Measurements from ENCODE around the gene HSD17B3.
"Not testable (repeated sequence)": the region's sequence is repeated elsewhere in the genome, so short reads cannot be mapped to it uniquely, and the experiment has no call there.

The HSD17B3 gene

GRCh38 chr9:96302021-96302420, at the start of gene HSD17B3:
Gene HSD17B3 (minus strand): TSS chr9:96302176. CDS start chr9:96302104, 72 bp downstream.
- DNase-seq: no peak

GRCh38 chr9:96350866-96351265, 48.9 kb upstream of the HSD17B3 start:
- no peak for DNase-seq

- no peak for DNase-seq
These were observed 46.3 kb upstream of the HSD17B3 start for GRCh38 chr9:96348261-96348660.

GRCh38 chr9:96345551-96345950, 43.6 kb upstream of the HSD17B3 start:
- no peak for DNase-seq

GRCh38 chr9:96344458-96345180, 42.6 kb upstream of the HSD17B3 start:
- DNase-seq: no peak

- no peak for DNase-seq
These were observed 41.8 kb upstream of the HSD17B3 start for GRCh38 chr9:96343515-96344360.

- DNase-seq: no peak
These were observed 40.7 kb upstream of the HSD17B3 start for GRCh38 chr9:96342571-96343245.

DNA sequence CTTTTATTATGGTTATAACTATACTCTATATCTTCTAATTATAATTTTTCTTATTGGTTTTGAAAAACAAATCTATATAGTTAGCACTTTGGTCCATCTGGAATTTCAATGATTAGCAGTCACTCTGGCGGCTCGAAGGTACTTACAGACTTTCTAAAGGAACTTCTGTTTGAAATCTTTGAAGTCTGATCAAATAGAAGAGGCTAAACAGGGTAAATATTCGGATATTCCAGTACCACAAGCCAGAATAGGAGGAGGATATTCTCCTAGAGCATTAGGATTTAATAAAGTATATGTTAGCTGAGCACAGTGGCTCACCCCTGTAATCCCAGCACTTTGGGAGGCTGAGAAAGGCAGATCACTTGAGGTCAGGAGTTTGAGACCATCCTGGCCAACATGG, 38.7 kb upstream of the HSD17B3 start:
- DNase-seq: no peak

DNA sequence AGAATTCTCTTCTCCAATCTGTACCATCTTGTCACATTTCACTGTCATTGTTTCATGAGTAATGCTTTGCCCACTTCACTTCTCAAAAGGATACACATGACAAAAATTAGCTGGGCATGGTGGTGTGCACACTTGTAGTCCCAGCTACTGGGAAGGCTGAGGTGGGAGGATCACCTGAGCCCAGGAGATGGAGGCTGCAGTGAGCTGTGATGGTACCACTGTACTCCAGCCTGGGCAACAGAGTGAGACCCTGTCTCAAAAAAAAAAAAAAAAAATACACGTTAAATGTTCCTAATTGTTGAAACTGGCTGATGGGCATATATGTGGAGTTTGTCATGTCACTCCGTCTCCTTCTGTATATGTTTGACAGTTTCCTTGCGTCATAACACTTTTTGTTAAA, 36.3 kb upstream of the HSD17B3 start:
- DNase-seq: no peak

DNA sequence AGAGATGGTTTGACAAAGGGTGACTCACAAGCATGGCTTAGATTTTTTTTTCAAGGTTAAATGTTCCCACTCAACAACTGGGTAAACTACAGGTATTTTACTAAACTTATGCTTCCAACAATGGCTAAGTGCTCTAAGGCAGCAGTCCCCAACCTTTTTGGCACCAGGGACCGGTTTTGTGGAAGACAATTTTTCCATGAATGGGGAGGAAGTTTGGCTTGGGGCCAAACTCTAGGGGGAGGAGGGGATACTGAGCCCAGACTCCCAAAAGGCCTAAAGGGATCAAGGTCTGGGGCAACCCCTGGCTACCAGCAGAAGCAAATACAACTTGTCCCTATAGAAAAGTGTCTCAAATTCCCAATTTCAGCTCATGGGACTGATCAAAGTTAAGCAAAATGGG, 32.0 kb upstream of the HSD17B3 start:
- DNase-seq: no peak

DNA sequence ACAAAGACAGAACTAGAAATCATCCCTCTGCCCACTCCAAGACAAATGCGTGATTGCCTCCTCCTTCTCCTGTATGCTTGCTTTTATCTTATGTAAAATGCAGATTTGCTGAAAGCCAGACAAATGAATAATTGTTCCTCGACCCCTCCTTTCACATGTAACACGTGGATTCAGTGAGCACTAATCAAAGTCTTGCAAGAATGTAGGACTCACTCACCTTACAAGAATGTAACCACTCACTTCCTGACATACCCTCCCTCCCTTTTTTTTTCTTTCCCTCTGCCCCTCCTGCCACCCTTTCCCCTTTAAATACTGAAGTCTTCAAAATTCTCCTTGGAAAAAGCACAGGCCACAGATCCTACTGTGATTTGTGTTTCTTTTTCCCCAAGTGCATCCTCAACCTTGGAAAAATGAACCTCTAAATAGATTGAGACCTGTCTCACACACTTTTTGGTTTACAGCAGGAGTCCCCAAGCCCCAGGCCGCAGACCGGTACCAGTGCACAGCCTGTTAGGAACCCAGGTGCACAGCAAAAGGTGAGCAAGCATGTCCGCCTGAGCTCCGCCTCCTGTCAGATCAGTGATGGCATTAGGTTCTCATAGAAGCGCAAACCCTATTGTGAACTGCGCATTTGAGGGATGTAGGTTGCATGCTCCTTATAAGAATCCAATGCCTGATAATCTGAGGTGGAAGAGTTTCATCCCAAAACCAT, 29.4 kb upstream of the HSD17B3 start:
- no peak for DNase-seq

GRCh38 chr9:96327694-96328352, 25.8 kb upstream of the HSD17B3 start:
- DNase-seq: no peak

DNA sequence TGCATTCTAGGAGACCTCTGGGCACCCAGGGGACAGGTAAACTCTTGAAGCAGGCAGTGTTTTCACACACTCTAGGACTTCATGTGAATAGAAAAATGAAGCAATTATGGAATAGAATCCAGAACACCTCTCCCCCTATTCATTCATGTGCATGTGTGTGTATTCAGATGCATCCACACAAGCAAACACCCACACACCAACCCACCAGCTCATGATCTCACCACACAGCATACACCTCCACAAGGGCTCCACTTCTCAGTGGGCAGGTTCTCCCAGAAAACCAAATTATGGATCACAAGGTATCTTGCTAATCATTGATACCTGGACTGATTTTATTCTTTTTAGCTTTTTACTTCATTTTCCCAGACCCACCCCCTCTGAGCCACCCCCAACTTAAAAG, 21.2 kb upstream of the HSD17B3 start:
- DNase-seq: no peak

DNA sequence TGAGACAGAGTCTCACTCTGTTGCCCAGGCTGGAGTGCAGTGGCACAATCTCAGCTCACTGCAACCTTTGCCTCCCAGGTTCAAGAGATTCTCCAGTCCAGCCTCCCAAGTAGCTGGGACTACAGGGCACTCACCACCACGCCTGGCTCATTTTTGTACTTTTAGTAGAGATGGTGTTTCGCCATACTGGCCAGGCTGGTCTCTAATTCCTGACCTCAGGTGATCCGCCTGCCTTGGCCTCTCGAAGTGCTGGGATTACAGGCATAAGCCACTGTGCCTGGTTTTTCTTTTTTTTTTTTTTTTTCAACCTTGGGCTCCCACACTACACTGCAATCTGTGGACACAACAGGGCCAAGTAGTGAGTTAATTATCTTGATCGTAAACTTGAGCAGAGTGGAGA, 20.8 kb upstream of the HSD17B3 start:
- DNase-seq: not testable (repeated sequence)

DNA sequence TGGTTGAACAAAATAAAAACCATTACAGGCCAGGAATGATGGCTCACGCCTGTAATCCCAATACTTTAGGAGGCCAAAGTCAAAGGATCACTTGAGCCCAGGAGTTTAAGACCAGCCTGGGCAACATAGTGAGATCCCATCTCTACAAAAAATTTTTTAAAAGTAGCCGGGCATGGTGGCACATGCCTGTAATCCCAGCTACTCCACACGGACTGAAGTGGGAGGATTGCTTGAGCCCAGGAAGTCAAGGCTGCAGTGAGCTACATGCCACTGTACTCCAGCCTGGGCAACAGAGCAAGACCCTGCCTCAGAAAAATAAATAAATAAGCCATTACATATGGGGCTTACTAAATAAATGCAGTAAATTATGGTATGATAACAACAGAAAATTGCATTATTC, 20.2 kb upstream of the HSD17B3 start:
- DNase-seq: not testable (repeated sequence)

GRCh38 chr9:96321515-96321914, 19.5 kb upstream of the HSD17B3 start:
- DNase-seq: no peak

GRCh38 chr9:96320749-96321280, 18.8 kb upstream of the HSD17B3 start:
- no peak for DNase-seq

DNA sequence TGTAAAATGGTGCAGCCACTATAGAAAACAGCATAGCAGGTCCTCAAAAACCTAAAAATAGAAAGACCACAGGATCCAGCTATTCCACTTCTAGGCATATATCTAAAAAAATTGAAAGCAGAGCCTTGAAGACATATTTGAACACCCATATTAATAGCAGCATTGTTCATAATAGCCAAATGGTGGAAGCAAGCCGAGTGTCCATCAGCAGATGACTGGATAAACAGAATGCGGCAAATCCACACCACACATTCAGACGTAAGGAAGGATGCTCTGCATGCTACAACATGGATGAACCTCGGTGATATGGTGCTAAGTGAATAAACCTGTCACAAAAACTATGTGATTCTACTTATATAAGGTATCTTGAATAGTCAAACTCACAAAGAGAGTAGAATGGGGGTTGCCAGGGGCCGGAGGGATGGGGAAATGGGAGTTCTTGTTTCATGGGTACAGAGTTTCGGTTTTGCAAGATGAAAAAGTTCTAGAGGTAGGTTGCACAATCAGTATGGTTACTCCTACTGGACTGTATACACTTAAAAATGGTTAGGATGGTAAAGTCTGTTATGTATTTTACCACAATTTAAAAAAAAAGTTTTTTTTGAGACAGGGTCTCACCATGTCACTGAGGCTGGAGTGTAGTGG, 17.1 kb upstream of the HSD17B3 start:
- DNase-seq: no peak

DNA sequence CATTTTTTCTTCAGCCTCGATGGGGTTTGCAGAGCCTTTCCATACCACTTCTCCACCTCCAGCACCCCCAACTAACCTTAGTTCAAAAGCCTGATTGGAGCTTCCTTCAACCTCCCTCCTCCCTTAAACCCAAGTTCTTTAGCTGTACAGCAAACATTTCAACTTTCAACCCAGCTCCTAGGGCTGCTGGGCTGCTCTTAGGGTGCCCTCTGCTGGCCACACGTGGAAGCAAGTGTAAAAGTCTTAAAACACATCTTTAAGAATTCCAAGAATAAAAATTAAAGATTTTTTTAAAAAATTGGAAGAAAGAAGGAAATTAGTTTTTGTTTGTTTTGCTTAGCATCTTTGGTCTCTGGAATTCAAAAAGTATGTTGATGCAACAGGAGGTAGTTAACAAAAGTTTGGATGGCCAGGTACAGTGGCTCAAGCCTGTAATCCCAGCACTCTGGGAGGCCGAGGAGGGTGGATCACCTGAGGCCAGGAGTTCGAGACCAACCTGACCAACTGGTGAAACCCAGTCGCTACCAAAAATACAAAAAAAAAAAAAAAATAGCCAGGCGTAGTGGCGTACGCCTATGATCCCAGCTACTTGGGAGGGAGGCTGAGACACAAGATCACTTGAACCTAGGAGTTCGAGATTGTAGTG, 15.5 kb upstream of the HSD17B3 start:
- DNase-seq: no peak

DNA sequence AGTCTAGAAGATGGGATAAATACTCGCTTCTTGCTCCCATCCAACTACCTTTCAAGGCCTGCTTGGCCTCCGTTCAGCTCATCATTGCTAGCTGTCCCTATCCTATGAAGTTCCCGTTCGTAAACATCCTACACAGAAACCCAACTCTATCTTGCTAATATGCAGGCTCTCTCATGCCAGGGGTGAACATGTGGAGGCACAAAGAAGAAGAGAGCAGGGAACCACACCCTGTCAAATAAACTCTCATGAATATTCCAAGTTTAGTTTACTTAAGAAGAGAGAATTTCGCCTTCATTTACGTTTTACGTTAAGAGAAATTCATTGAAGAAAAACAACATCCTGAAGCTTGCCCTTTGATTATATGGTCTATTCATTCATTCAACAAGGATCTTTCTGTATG, 7.9 kb upstream of the HSD17B3 start:
- no peak for DNase-seq

- not testable (repeated sequence) for DNase-seq
These were observed 5.0 kb upstream of the HSD17B3 start for GRCh38 chr9:96306958-96307357.

All from NCI-H1417 treated with DMSO at 0.1 percent for 48 hours (cell line).